CD4-positive, alpha-beta T cell treated with Interleukin-15 for 1 hour (primary cell): ENCODE data around the gene MAFG.
"Not testable (repeated sequence)": the region's sequence is repeated elsewhere in the genome, so short reads cannot be mapped to it uniquely, and the experiment has no call there.

ENCODE experiments used
- DNase-seq: peaks from one replicate; pipeline ENCODE4 v3.0.0-alpha.2; 2020

MAFG gene

DNA sequence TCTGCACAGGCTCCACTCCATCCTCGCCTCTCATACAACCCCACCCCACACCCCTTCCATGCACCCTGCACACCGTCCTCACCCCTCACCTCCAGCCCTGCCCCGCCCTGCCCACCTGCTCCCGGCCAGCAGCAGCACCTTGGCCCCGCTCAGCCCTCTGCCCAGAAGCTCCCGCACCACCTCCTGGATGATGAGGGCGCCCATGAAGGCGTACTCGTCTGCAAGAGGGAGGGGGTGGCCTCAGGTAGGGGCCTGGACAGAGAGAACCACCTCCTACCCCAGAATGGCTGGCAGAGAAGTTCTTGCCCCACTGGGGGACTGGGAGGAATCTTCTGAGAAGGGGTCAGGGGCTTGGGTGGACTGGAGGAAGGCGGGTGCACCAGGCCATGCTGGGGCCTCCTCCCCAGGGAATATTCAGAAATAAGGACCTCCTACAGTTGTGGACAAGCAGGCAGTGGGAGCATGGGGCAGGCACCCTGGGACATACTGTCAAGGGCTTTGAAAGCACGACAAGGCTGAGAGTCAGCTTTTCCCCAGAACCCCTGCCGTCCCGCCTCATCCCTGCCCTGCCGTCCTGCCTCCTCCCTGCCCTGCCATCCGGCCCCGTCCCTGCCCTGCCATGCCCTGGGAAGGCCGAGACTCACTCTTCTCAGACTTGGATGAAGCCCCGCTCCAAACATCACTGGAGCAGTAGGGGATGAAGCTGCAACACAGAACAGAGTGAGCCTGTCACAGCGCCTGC lies 30.3 kb upstream of the MAFG start:
- DNase-seq: no peak

DNA sequence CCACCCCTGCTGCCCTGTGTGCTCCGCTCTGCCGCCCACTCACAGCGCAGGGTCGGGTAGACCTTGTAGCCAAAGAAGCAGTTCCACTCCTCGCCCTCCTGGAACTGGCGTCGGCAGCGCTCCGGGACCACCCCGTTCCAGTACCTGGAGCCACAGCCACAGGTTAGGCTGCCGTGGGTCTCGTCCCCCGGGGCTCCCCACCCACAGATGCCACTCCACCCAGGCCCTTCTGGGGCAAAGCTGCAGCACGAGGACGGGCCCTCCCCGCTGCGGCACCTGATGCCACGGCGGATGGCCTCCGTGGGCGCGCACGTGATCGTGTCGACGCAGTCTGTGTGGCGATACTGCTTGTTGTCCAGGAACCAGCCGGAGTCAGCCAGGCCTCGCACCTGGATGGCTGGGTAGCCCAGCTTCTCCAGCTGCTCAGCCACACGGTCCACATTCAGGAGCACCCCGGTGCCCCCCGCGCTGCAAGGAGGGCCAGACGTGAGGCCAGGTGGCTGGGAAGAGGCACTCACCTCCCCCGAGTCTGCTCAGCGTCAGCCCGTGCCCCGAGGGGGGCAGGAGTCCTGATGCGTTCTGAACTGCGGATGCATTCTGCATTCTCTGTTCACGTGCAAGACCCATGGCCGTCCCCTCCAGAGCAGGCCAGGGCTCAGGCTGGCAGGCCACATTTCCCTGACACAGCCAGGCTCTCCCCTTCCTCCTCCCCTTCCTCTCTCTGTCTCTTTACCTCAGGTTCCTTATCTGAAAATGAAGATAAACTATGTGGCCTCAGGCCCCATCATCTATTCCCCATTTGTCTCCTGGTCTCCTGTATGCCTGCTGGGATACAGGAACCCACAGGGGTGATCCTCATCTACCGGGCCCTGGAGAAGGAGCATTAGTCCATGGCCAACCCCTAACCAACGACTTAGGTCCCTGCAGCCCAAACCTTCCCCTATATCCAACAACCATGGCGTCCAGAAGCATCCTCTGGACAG lies 29.4 kb upstream of the MAFG start:
- no peak for DNase-seq

DNA sequence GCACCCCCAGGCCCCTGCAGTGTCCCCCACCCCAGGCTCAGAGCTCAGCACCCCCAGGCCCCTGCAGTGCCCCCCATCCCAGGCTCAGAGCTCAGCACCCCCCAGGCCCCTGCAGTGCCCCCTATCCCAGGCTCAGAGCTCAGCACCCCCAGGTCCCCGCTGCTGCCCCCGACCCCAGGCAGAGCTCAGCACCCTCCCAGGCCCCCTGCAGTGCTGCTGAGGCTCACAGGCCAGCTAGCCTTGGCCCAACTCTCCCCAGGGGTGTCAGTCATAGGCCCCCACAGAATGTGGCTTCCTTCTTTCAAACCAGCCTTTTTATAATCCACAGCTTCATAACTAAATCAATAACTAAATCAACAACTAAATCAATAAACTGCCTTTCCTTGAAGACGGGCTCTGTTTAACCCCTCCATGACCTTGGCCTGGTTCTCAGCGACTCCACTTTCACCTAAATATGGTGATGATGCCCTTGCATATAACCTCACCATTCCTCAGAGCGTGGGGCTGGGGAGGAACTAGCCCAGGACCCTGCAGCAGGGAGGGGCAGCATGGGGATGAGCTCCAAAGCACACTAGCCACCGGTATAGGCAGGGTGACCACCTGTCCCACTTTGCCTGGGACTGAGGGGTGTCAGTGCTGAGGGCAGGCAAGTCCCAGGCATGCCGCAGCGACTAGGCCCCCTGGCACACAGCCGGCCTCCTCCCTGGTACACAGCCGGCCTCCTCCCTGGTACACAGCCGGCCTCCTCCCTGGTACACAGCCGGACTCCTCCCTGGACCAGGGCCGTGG lies 28.4 kb upstream of the MAFG start:
- DNase-seq: no peak

DNA sequence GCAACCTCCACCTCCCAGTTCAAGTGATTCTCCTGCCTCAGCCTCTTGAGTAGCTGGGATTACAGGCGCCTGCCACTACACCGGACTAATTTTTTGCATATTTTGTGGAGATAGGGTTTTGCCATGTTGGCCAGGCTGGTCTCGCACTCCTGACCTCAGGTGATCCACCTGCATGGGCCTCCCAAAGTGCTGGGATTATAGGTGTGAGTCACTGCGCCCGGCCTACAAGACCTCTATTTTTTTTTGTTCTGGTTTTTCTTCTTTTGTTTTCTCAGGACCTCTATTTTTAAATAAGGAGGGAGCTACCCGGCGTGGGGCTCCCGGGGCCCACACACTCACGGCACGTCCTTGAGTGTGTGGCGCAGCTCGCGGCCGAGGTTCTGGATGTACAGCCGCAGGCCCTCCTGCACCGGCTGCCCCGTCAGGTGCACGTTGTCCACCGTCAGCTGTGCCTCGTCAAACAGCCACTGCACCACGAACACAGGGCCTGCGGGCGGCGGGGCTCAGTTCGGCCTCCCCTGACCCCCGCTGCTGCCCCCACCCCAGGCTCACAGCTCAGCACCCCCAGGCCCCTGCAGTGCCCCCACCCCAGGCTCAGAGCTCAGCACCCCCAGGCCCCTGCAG lies 27.6 kb upstream of the MAFG start:
- no peak for DNase-seq

DNA sequence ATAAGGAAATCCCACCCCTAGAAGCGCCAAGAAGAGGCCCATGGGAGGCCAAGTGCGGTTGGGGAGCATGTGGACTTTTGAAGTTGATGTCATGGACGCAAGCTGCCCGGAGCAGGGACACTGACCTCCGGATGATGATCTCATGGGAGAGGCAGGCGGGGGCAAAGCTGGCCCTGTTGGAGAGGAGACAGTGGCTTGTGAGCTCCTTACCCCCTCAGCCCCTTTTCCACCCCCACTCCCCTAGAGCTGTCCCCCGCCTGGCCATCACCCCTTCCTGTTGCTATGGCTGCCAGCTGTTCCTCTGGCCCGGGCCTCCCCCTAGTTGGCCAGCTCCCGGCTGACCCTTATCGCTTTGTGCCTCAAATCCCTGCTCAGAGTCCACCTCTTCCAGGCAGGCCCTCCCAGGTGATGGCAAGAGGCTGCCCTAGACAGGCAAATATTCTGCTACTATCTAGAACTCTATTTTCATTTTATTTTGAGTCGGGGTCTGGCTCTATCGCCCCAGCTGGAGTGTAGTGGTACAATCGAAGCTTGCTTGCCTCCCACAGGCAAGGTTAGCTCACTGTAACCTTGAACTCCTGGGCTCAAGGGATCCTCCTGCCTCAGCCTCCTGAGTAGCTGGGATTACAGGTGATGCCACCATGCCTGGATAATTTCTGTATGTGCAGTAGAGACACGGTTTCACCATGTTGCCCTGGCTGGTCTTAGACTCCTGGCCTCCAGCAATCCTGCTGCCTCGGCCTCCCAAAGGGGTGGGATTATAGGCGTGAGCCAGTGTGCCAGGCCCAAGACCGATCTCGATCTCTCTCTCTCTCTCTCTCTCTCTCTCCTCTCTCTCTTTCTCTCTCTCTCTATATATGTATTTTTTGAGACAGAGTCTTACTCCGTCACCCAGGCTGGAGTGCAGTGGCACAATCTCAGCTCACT lies 26.9 kb upstream of the MAFG start:
- DNase-seq: no peak

DNA sequence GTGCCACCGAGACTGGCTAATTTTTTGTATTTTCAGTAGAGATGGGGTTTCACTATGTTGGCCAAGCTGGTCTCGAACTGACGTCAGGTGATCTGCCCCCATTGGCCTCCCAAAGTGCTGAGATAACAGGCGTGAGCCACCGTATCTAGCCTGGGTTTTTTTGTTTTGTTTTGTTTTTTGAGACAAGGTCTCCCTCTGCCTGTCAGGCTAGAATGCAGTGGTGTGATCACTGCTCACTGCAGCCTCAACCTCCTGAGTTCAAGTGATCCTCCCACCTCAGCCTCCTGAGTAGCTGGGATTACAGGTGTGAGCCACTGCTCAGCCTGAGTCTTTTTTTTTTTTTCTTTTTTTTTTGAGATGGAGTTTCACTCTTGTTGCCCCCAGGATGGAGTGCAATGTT lies 25.9 kb upstream of the MAFG start:
- DNase-seq: not testable (repeated sequence)

DNA sequence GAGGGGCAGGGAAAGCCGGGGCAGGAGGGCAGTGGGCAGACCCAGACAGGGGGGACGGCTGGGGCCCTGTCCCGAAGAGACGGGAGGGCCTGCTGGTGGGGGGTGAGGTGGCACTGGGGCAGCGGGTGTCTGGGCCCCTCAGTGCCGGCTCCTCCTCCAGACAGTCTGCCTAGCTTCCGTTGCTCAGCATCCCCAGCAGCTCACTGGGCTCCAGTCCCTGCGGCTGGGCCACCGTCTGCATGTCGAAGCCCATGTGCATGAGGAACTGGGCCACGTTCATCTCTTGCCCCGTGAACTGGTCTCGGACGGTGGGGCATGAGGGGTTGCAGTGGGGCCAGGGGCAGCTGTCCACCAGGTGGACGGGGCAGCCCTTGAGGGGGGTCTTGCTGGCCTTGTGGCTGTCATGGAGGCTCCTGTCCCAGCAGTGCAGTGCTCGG lies 25.3 kb upstream of the MAFG start:
- DNase-seq: no peak

DNA sequence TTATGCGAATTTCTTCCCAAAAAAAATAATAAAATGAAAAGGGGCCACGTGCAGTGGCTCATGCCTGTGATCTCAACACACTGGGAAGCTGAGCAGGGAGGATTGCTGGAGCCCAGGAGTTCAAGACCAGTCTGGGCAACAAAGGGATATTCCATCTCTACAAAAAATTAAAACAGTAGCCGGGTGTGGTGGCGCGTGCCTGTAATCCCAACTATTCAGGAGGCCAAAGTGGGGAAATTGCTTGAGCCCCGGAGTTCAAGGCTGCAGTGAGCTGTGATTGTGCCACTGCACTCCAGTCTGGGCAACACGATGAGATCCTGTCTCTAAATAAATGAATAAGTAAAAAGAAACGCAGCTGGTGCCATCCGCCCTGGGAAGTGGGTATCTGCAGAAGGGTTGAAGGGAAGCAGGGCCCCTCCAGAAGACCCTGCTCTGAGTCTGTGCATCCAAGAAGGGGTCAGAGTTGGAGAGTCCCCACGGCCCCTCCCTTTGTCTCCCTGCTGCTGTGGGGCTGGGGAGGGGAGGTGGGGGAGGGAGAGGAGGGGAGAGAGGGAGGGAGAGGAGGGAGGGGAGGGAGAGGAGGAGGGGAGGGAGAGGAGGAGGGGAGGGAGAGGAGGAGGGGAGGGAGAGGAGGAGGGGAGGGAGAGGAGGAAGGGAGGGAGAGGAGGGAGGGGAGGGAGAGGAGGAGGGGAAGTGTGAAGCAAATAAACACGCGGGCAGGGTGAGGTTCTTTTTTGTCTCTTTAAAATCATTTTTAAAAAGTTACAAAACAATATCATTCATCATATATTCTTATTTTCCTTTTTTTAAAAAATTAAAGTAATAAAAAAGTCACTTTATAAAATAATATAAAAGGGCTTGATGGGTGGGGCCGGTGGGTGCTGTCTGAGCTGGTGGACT lies 24.5 kb upstream of the MAFG start:
- DNase-seq: no peak

DNA sequence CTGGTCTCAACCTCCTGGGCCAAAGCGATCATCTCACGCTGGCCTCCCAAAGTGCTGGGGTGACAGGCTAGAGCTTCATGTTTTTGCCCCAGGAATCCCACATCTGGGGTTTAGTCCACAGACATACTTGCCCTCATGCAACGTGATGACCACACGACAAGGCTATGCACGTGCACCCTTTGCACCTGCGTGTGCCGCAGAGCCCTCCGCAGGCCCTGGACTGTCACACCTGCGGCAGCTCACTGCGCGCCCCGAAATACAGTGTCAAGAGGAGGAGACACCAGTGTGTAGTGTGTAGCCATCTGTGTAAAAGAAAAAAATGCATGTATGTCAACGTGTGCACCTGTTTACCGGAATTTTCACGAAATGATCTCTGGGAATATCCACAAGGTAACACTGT lies 23.0 kb upstream of the MAFG start:
- no peak for DNase-seq

DNA sequence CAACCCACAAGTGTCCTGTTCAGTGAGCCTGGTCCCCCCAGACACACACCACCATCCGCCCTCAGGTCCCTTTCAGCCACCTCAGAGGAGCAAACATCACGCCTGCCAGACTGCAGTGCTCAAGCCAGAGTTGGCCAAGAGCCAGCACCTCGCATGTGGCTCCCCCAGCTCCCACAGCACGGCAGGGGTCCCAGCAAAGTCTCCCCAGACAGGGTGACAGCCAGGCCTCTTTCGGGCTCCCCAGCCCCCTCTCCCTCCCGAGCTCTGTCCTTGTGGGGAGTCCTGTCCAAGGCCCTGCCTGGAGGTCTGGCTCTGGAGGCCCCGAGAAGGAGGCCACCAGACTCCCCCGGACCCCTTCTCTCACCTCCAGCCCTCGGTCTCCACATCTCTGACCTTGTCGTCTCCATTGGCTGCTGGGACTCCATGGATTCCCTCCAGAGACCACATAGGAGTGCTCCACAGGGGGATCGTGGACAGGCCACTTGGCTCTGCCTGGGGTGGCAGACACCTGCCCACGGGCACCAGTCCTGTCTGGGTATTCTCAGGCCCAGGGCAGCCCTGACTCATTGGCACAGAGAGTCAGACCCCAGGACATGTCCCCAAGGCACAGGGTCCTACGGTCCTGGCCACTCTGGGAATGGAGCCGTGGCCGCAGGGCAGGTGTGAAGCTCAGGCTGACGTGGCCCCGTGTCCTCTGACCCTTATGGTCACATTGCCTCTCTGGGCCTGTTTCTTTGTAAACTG lies 21.3 kb upstream of the MAFG start:
- no peak for DNase-seq

DNA sequence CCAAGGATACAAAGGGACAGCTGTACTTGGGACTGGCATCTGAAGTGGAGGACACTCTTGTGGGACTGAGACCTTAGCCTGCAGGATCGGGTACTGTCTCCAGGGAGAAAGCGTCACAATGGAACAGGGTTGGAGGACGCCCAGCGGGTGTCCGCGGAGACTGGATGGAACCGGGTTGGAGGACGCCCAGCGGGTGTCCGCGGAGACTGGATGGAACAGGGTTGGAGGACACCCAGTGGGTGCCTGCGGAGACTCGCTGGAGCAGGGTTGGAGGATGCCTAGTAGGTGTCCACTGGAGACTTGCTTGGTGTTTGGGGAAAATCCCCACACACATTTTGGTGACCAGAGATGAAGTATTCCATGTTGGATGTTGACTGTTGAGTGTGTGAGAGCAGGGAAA lies 19.7 kb upstream of the MAFG start, which contains the start of gene MYADML2:
Gene MYADML2, minus strand, starts transcription at position 45 of the 400 bp plus-strand sequence. CDS start 5,492 bp downstream, outside the sequence.
- no peak for DNase-seq

DNA sequence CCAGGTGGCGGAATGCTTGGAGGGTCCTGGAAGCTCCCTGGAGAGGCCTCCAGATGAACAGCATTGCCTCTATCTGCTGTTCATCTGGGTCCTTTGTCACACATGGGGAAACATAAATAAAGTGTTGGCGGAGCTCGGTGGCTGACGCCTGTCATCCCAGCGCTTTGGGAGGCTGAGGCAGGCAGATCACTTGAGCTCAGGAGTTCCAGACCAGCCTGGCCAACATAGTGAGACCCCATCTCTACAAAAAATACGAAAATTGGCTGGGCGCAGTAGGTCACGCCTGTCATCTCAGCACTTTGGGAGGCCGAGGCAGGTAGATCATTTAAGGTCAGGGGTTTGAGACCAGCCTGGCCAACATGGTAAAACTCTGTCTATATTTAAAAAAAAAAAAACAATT lies 17.3 kb upstream of the MAFG start:
- no peak for DNase-seq

DNA sequence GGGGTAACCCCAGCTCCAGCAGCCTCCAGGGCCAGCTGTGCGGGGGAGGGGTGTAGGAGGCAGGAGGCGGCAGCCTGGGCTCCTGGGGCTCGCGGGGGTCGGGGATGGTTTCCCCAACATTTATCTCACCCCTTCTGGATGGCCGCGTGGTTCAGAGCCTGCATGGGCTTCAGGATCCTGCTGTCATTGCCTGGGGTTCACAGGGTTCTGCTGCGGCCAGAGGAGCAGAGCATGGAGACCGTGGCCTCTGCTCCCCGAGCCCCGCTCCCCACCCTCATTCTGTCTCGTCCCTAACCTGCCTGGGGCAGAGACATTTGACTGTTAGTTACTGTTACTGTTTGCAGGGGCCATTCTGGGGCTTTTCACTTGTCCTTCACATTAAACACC lies 14.6 kb upstream of the MAFG start:
- DNase-seq: no peak

DNA sequence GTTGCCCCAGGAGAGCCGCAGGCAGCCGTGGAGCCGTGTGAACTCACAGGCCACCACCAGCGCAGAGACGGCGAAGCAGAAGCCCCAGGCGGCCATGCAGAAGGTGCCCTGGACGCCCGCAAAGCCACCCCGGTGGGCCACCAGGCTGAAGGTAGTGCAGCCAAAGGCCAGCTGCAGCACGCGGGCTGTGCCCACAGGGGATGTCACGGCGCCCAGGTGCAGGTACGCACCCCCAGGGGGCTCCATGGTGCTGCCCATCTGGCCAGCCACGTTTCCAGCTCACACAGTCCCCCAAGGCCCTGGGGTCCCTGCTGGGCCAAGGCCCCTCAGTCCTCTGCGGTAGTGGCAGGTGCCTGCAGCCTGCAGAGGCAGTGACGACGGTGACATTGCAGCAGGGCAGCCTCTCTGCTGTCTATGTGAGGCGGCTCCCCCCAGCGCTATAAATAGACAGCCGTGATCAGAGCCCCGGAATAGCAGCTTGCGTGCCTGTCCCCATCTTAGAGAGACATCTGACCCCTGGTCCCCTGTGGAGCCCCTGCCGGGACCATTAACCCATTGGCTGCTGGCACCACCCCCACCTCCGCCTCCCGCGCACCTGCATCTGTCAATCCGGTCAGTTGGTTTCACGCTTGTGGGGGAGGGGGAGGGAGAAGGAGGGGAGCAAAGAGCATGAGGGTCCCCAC lies 14.1 kb upstream of the MAFG start:
- DNase-seq: no peak

DNA sequence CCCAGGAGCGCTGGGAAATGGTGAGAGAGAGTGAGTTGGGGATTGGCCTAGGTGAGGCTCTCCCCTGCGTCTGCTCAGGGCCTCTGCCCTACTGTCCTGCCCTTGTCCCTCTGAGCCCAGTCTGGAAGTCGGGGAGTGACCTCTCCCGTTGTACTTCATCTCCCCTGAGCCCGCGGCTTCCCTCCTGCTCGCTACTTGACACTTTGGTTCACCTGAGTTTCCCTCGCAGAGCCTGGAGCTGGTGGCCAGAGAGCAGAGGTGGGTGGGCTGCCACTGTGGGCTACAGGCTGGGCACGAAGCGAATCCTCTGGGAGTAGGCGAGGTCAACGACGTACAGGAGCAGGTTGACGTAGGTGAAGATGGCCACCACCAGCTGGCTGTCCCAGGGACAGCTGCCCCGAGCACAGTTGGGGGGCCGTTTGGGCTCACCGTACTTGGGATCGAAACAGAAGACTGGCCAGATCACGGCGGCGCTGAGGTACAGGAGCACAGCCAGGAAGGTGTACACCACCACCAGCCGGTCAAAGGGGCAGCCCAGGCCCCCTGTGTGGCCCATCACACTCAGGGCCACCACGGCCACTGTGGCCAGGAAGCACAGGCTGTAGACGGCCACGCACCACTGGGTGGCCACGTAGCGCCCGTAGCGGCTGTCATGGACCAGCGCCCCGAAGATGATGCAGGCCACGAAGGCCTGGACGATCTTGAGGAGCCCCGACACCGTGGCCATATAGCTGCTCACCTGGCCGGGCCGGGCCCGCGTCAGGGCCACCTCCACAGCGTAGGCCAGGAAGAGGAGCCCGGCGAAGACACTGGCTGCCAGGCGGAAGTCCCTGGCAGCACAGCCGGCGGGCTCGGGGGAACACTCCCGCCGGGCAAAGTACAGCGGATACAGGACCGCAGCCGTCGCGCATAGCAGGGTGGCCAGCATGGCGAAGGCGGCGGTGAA lies 13.3 kb upstream of the MAFG start:
- DNase-seq: no peak

DNA sequence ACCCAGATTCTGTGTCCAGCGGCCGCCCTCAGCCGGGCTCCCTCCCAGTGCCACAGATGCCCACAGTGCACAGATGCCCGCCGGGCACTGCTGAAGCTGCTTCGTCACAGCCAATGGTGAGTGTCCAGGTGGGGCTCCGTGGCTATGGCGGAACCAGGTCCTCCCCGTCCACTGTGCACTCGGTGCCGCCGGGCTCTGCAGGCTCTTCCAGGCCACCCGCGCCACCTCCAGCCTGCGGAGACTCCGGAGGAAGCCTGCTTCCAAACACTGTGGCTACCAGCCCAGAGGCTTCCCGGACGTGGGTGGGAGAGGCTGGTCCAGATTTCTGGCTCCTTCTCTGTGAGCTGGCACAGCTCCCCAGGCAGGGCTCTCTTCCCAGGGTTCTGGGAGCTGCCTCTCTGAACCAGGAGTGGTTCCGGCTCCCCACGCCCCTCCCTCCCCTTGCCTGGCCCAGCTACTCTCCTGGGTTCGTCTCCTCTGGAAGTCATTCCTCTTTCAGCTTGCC lies 12.4 kb upstream of the MAFG start:
- DNase-seq: no peak

DNA sequence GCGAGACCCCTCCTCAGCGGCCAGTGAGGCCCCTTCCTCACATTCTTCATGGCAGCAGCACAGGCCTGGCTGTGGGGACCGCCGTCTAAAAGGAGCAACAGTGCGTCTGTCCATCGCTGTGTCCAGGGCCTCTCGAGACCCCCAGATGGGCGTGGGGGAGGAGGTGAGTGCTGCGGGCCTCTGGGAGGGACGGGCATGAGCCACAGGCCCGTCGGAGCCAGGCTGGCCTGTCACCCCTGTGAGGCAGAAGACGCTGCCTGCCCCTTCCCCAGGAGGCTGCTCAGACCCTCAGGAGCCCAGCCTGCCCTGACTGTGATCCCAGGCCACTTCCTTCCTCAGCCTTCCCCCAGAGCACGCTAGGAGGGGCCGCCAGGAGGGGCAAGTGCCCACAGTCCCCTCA lies 11.7 kb upstream of the MAFG start:
- DNase-seq: no peak

DNA sequence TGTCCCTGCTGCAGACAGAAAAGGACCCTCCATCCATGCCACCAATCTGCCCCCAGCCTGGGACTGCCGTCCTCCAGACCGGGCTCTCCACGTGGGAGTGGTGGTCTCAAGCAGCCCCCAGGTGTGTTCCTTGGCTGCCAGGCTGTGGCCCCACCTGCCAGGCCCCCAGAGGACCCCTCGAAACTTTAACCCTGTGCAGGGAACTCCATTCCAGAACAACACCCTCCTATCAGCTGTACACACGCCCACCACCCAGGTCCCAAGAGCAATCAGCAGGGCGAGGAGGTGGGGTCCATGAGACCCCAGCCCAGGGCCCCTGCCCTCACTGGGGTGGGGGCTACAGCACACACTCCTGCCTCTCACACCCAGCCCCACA lies 8.2 kb upstream of the MAFG start:
- DNase-seq: no peak
